Chondrocyte (in vitro differentiated cells): ENCODE data around the gene NGEF. TPM values are rescaled to one million over a fixed set of nuclear protein-coding genes. Genes with fewer than 3 reads are reported as not detected.

Experiments used
- DNase-seq: peaks from one replicate; pipeline ENCODE4 v3.0.0; 2021; ENCODE audit warnings: mixed read lengths, low spot score
- H3K27ac Mint-ChIP-seq: one replicate; pipeline ENCODE4 v1.8.0; 2021; ENCODE audit warnings: mild to moderate bottlenecking, moderate library complexity, mixed read lengths; ENCODE audit not compliant: unreplicated experiment
- H3K27me3 Mint-ChIP-seq: 2 replicates; pipeline ENCODE4 v1.8.0; 2021; ENCODE audit warnings: low read depth, mixed read lengths
- H3K36me3 Mint-ChIP-seq: 2 replicates; pipeline ENCODE4 v1.8.0; 2021; ENCODE audit warnings: low read depth, mixed read lengths
- H3K4me1 Mint-ChIP-seq: 2 replicates; pipeline ENCODE4 v1.8.0; 2021; ENCODE audit warnings: low read depth, mild to moderate bottlenecking, mixed read lengths
- H3K4me3 Mint-ChIP-seq: one replicate; pipeline ENCODE4 v1.8.0; 2021; ENCODE audit warnings: mild to moderate bottlenecking, moderate library complexity, mixed read lengths; ENCODE audit not compliant: unreplicated experiment
- H3K9me3 Mint-ChIP-seq: 2 replicates; pipeline ENCODE4 v1.8.0; 2021; ENCODE audit warnings: low read depth, mixed read lengths
- total RNA-seq: library from RNA; stranded (reverse); gene quantifications from 3 replicates; pipeline ENCODE4 v1.2.1, GENCODE V29; 2021
- TF ChIP-seq, protein P1 (sequence below): fragments of 200-600 bp; sonication (generic); IDR thresholded peaks from 2 replicates; pipeline ENCODE4 v1.5.0; 2021; ENCODE audit warnings: antibody characterized with exemption, mild to moderate bottlenecking, moderate library complexity

The NGEF gene
- total RNA-seq, 1 donor from 2014 or later = 0.10 TPM

DNA sequence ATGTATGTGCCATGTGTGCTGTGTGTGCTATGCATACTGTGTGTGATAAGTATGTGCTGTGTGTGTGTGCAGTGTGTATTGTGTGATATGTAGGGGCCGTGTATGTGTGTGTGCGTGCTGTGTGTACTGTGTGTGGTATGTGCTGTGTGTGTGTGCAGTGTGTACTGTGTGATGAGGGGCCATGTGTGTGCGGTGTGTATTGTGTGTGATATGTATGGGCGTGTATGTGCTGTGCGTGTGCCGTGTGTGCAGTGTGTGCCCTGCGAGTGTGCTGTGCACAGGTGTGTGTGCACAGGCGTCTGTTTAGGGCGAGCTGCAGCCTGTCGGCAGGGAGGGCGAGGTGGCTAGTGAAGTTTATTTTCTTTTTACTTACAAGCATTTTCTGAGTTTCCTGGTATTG lies 126.9 kb downstream of the NGEF start:
- no peak for DNase-seq
- TF ChIP-seq, protein P1, sequence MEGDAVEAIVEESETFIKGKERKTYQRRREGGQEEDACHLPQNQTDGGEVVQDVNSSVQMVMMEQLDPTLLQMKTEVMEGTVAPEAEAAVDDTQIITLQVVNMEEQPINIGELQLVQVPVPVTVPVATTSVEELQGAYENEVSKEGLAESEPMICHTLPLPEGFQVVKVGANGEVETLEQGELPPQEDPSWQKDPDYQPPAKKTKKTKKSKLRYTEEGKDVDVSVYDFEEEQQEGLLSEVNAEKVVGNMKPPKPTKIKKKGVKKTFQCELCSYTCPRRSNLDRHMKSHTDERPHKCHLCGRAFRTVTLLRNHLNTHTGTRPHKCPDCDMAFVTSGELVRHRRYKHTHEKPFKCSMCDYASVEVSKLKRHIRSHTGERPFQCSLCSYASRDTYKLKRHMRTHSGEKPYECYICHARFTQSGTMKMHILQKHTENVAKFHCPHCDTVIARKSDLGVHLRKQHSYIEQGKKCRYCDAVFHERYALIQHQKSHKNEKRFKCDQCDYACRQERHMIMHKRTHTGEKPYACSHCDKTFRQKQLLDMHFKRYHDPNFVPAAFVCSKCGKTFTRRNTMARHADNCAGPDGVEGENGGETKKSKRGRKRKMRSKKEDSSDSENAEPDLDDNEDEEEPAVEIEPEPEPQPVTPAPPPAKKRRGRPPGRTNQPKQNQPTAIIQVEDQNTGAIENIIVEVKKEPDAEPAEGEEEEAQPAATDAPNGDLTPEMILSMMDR = no peak
- peaks cover 9% of the 10 kb centered on the region for H3K4me1 Mint-ChIP-seq
- peaks cover 5% of the 10 kb centered on the region for H3K27me3 Mint-ChIP-seq
- no peaks in the 10 kb centered on the region for H3K36me3 Mint-ChIP-seq
- H3K4me3 Mint-ChIP-seq = no peak overlapping the region
- H3K9me3 Mint-ChIP-seq = no peaks in the 10 kb centered on the region
- no peak overlapping the region for H3K27ac Mint-ChIP-seq

GRCh38 chr2:232885264-232885961 lies 127.6 kb downstream of the NGEF start:
- Mint-ChIP-seq H3K27me3 (peaks cover 3% of the 10 kb centered on the region), H3K4me3 (no peak overlapping the region), H3K4me1 (peaks cover under 1% of the 10 kb centered on the region), H3K36me3 (no peaks in the 10 kb centered on the region), H3K27ac (no peak overlapping the region), H3K9me3 (no peaks in the 10 kb centered on the region)
- DNase-seq = peak; percentile 66
- TF ChIP-seq, protein P1 = no peak

GRCh38 chr2:232884549-232885263 lies 128.3 kb downstream of the NGEF start:
- H3K9me3 Mint-ChIP-seq = no peaks in the 10 kb centered on the region
- no peaks in the 10 kb centered on the region for H3K36me3 Mint-ChIP-seq
- H3K4me1 Mint-ChIP-seq = no peaks in the 10 kb centered on the region
- TF ChIP-seq, protein P1 = no peak
- H3K4me3 Mint-ChIP-seq = no peak overlapping the region
- DNase-seq = peak; percentile 89
- H3K27ac Mint-ChIP-seq = no peak overlapping the region
- H3K27me3 Mint-ChIP-seq = peaks cover 3% of the 10 kb centered on the region

DNA sequence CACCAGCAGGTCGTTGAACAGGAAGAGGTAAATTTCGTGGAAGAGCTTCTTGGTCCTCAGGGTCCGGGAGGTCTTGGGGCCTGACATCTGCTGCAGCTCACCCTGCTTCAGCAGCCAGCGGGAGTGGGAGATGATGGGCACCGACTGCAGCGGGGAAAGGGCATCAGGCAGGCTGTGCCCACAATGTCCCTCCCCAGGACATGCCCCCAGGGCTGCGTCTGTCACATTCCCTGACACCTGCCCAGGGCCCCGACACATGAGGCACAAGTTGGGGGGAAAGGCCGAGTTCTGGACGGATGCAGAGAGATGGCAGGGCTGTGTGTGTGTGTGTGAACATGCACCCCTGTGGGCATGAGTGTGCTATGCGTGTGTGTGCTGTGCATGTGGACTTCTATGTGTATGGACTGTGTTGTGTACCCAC lies 129.0 kb downstream of the NGEF start:
- Mint-ChIP-seq H3K4me1 (no peaks in the 10 kb centered on the region), H3K36me3 (no peaks in the 10 kb centered on the region), H3K27ac (no peak overlapping the region), H3K9me3 (no peaks in the 10 kb centered on the region), H3K27me3 (peaks cover 3% of the 10 kb centered on the region), H3K4me3 (no peak overlapping the region)
- TF ChIP-seq, protein P1 = no peak
- DNase-seq = no peak

GRCh38 chr2:232883116-232883721 lies 129.8 kb downstream of the NGEF start:
- Mint-ChIP-seq H3K4me1 (no peaks in the 10 kb centered on the region), H3K27me3 (peaks cover 3% of the 10 kb centered on the region), H3K36me3 (no peaks in the 10 kb centered on the region), H3K9me3 (no peaks in the 10 kb centered on the region), H3K4me3 (no peak overlapping the region), H3K27ac (no peak overlapping the region)
- no peak for DNase-seq
- TF ChIP-seq, protein P1 = no peak
